NCI-H2081 treated with DMSO at 0.1 percent for 48 hours (cell line): ENCODE measurements around the gene RFT1.

Experiments used
- DNase-seq: peaks from one replicate; lab custom pipeline; 2025; lab: John Stamatoyannopoulos, UW

Gene RFT1

DNA sequence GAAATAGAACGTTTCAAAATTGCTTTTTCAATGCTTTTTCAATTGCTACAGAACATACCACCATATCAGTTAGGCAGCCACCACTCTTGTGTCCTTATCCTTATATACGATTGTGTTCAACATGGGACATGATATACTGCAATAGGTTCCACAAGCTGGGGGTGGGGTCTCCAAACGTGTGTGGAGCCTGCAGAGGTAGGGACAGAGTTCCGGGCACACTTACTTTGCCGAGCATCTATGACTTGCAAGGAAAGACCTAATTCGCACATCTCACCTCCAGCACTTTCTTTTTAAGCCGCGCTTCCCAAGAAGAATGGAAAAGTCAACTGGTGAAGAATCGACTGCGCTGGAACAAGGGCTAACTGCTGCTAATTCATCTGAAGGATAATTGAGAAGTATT is 44.8 kb downstream of the RFT1 start:
- no peak for DNase-seq

DNA sequence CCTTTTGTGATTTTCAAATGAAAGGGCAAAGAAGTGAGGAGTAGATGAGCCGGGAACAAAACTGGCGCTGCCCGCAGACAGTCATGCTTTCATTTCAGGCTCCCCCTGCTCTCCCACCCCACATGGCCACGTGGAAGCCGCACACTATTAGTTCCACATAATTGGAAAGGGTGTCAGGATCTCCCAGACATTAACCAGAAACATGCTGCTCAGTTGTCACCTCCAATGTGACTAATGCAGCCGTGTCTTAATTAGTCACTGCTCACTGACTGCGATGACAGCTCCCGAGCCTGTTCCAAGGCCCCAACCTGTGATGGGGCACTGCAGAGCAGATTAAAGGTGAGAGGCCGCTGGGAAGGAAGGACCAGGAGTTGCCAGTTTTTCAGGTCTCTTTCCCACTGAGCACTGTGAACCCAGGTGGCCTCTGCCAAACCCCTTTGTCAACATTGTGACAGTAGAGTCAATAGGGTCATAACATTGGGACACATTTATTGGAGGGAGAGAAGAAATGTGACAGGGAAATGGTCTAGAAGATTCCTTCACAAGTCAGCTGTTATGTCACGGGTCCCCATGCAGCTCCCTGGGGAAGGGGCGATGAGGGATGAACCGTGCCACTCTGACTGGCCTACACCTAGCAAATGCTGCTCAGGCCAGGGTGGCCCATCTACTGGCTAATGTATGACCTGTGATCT is 45.8 kb downstream of the RFT1 start:
- no peak for DNase-seq

DNA sequence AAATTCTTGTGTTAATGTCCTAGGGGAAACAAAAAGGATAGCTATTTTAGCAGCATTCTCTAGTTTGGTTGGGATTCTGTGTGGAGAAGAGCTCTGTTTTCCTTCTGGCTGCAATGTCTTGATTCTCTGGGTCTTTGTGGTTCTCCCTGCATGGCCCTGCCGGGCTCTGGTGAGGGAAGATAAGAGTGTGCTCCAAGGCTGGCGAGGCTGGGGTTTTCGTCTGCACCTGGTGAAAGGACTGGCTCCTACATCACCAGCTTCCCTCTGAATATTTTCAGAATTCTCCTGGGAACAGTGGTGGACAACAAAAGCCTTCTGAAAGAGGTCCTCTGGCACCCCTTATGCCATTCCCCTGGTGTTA is 46.3 kb downstream of the RFT1 start:
- no peak for DNase-seq

DNA sequence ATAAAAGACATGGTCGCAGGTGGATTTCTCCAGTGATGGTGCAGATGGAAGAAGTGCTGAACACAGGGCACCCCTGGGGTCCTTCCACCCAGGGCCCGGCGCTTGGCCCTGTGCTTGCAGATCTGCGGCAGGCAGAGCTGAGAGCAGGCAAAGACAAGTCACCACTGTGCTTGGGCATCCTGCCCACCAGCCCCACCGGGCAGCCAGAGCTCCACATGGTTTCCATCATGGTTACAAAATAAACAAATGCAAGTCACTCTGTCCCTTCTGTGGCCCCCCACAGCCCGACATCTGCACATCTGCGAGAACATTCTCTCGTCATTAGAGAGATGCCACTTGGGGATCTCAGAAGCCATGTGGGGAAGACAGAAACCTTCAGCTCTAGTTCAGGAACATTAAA is 46.7 kb downstream of the RFT1 start:
- no peak for DNase-seq

DNA sequence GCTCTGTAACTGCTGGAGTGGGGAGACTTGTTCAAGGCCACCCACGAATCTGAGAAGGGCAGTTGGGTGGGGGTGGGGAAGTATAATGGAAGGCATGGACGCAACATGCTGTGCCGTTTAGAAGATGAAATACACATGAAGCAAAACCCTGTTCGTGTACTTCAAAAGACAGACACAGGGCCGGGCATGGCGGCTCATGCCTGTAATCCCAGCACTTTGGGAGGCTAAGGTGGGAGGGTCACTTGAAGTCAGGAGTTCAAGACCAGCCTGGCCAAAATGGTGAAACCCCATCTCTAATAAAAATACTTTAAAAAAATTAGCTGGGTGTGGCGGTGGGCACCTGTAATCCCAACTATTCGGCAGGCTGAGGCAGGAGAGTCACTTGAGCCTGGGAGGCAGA is 47.5 kb downstream of the RFT1 start:
- DNase-seq = no peak

DNA sequence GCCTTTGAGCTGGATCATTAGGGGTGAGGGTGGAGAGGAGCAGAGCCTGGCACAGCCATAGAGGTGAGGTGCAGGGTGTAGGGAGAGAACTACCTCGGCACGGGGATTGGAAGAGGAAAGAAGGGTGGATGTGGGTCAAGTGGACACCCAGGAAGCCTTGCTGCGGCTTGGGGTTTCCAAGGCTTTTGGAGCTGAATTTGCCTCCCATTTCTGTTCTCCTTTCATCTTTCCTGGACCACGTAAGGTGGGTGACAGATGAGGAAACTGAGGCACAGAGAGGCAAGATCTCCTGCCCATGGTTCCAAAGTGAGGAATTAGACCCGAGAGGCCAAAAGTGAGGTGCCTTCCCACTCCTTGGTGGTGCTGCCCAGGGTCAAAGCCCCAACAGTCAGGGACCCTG is 48.9 kb downstream of the RFT1 start:
- DNase-seq = no peak

DNA sequence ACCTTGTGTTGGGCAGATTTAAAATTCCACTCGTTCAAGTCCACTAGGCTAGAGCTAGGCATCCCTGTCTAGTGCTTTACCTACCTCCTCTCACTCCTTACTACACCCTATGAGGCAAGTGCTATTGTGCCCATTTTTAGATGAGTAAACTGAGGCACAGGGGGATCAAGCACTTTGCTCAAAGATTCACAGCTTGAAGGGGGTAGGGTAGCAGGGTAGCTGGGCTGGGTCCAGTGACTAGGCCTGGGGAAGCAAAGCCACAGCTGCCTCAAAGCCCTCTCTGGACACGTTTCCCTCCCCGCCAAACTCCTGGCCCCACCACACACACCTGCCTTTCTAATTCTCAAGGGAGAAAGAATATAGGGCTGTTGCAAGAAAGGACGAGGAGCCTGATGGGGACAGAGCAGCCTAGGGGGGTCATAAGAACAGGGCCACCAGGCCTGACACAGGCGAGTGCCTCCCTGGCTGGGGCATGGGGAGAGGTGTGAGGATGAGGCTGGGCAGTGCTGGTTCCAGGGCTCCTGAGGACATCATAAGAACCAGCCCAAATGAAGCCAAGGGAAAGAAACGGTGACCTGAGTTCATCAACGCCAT is 49.5 kb downstream of the RFT1 start:
- no peak for DNase-seq

DNA sequence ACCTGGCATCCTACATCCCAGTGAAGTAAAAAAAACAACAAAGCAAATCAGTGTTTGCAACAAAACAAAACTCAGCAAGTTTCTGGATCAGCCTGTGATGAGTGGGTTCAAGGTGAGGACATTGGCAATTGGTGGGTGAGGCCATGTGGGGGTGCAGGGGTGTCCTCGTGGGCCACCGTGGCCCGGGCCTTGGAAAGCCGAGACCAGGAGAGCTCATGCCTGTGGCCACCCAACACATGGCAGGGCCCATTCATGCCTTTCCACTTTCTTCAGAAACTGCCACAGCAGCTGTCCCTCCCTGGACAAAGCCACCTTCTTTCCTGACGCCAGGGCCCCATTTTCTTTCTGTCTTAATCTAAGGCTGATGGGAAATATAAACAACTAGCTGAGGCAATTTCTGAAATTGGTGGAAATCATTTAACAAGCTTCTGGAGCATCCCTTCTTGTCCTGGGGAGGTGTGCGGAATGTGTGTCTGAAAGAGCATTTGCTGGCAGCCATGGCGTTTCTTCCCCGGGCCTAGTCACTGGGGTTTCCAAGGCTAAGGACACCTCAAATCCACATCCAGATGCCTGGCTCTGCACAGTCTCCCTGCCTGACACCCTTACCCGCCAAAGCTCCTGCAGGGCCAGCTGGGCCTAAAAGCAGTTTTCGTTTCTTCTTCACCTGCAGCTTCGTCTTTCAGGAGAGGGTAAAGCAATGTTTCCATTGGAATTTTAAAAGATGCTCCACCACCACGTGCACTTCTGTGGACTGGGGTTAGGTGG is 50.3 kb downstream of the RFT1 start:
- DNase-seq = no peak

DNA sequence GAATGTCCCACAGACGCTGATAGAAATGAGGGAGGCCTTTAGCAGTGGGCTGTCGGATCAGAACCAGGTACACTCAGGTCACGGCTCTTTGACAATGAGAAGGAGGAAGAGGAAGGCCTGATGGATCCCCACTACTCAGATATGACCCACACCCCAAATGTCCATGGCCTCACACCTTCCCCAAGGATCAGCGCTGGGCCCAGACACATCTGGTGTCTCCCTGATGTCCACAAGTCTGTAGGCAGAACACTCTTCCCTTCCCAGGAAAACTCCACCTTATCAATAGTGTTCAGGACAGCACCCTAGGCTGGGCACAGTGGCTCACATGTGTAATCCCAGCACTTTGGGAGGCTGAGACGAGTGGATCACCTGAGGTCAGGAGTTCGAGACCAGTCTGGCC is 51.1 kb downstream of the RFT1 start:
- DNase-seq = no peak

DNA sequence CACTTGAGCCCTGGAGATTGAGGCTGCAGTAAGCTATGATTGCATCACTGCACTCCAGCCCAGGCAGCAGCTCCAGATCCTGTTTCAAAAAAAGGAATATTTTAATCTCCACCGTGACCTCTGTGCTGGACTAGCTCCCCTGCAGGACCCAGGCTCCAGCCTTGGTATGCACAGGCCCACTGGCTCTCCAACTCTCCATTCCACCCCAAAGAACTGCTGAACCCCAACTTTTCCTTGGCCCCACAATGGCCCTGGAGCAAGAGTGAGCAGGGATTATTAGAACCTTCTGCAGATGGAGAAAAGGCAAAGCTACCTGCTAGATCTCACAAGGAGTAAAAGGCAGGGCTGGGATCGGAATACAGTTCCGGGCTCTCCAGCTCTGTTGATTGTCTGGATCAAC is 51.6 kb downstream of the RFT1 start:
- DNase-seq = no peak

DNA sequence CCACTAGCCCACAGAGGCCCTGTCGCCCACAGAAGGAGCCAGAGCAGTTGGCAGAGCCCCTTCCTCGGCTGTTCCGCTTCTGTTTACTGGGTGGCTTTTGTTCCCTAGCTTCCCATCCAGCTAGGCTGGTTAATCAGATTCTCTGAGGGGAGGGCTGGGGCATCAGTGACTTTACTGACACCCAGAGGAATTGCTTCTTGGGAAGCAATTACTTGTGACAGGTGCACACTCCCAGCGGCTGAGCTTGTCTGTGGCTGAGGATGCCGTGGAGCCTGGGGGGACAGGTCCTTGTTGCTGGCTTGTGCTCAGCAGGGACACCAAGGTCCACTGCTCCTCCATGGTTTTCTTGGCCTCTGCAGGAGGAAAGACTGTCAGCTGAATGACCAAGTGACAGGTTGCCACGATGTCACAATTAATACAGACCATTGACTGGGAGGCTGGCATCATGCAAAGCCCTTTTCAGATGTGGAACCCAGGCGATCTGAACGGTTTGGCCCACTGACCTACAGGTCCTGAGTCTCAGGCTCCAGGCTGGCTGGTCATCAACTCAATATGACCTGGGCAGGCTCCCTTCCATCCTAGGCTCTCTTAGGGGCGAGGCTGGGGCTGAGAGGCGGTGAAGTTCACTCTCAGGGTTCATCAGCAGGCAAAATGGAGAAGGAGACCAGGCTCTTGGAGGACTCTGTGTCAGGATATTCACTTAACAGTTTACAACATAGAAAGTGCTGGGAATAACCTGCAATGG is 52.6 kb downstream of the RFT1 start:
- no peak for DNase-seq

DNA sequence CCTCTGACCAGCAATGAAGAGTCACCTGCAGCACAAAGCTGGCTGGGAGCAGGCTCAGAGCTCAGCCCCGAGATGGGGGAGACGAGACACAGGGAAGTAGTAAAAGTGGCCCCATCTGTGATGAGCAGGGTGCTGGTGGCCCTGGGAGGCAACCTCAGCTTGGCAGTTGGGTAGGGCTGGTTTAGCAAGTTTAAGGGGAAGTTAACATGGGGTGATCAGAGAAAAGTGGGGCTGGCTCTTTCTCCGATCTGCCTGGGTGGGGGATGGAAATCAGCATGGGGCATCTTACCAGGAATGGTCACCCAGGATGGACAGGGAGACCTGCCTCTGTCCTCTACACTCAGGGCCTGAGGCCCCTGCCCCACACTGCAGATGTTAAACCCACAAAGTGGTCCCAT is 54.5 kb downstream of the RFT1 start:
- no peak for DNase-seq

DNA sequence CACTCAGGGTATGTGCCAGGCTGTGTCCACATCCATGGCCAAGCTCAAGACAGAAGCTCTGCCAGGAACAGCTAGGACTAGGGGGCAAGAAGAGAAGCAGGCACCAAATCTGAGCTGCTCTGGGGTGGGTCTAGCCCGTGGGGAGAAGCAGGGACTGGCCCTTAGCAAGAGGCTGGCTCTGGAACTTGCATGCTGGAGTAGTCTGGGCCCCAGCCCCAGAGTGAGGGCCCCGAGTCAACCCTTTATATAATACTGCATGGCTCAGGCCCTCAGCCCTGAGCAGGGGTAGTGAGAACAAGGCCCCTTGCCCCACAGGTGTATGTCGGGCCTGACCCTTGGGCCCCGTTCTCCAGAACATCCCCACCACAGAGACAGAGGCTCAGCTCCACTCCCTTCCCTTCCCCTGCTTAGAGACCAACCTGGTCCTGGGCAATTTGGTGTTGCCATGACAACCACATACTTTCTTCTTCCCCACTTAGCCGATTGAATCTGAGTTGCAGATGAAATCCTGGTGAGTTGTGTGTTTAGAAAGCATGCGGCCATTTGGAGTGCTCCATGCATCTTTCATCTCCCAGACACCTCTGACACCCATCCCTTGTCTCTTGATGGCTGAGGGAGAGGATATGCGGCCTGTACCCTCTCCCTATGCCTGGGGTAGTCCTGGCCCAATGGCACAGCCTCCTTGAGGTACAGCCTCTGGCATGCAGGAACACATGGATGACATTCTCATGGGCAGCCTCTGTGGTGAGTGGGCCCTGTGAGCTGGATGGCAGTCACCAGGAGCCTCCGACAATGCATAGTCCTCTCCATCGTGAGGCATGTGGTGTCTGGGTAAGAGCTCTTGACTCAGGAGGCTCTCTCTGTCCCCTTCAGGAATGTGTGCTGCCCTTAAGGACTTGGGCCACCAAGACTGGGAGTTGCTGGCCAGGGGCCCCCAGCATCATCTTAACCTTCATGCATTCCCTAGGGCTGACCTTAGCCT is 55.2 kb downstream of the RFT1 start:
- DNase-seq = no peak

DNA sequence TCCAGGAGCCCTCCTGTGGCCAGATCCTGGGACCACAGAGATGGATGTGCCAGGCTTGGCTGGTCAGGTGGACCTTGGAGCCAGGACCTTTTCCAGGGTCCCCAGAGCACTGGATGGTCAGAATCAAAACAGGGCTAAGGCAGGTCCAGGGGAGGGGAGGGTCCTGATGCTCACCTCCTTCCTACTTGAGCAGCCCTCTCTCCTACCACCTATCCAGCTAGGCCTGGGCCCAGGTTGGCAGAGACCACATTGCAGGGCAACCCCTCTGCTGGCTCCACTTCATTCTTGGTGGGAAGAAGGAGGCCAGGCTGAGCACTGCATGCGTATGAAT is 55.9 kb downstream of the RFT1 start:
- no peak for DNase-seq

DNA sequence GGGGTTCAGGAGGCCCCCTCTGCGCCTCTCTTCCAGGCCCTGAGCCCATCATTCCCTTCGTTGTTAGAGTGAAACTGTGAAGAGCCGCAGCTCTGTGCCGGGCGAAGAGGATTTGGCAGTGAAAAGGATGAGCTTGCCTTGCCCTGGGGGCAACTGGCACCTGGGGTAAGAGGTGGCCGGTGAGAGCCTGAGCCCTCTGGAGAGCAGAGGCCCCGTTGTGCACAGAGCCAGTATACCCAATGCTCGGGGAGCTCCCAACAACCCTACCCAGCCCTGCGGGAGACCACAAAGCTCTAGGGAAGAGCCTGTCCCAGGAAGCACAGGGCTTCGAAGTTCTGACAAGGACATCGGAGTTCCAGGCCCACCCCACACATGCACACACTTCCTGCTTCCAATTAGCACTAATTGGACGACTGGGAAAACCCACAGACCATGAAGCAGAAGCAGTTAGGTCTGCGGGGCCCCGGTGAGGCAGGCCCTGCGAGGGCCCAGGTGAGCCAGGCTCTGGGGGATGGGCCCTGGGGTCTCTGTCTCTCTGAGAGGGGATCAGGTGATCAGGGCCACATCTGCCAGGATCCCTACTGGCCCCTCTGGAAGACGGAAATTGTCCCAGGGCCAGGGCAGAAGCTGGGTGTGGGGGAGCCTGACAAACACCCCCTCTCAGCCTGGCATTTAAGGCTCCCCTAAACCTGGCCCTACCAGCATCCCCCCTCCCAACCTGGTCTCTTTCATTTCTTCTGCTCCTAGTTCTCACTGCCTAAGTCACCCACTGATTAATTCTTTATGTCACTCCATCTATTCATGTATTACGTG is 56.5 kb downstream of the RFT1 start:
- no peak for DNase-seq

DNA sequence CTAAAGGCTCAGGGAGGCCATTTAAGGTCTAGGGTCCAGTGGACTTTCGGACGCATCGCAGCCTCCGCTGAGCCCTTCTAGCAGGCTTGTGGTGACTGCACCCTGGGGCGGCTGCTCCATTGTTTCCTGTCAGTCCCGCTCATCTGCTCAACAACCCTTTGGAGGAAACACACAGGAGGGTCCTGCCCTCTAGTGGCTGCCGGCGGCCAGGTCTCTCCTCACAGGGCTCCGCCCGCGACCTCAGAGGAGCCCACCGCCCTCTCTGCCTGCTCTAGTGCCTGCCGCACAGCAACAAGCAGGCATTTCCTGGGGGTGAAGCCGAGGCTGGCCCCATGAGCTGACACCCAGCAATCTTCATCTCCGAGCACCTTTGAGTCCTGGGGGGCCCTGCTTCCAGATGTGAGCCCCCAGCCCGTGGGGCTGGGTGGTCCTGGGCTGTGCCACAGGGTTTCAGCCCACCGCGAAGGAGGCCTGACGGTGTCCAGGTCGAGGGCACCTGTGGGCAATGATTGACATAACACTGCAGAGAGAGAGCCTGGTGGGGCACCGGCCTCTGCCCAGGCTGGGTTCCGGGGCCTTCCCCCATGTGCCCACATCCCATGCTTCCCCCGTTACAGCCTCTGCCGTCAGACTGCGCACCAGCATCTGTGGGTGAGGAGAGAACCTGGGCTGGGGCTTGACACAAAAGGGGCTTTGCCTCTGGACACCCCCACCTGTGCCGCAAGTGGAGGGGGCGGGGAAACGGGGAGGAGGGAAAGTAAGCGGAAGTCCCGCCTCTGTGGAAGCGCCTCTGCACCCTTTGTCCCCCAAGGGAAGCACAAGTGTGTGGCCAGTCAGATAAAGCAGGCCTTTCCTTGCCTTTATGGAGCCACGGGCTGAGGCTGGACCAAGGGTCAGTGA is 57.3 kb downstream of the RFT1 start:
- no peak for DNase-seq

DNA sequence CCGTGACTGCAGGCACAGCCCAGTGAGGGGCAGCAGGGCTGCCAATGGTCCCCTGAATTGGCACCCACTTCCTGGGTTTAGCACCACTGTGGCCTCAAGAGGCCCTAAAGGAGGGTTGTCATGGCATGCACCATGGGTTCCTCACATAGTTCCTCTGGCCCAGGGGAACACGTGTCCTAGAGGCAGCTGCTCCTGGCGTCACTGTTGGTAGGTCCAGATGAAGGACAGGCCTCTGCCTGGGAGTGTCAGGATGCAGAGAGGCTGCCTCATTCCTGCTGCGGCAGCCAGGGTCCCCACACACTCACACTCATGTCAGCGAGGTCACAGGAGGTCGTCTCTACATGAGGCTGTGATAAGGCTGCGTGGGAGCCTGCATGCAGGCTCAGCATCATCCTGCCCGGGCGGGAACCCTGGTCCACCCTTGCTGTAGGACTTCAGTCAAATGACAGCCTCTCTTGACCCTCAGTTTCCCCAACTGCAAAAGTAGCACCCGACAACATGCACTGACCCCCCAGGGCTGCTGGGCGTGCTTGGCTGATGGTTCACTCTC is 58.3 kb downstream of the RFT1 start:
- DNase-seq = no peak

DNA sequence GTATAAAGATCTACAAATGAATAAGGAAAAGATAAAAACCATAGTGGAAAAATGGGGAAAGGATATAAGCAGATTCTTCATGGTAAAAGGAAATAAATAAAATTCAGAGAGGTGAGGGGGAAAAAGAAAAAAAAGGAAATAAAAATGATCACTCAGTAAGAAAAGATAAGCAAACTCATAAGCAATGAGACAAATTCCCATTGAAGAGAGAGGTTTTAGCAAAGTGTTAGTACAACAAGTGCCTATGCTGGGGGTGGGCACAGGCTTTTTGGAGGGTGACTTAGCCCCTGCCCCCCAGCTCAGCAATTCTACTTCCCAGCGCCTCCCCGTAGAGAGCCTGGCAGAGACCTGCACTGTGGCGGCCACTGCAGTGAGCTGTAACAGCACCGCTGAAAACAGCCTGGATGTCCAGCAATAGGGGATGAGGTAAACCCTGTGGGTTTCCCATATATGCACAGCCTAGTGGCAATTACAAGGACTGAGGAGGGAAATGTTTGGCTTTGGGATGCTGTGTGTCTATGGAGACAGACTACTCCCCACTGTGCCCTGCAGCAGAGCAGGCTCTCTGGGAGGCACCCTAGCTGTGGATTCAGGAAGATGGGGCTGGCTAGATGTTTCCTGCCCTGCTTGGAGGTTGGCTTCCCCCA is 60.7 kb downstream of the RFT1 start:
- no peak for DNase-seq

DNA sequence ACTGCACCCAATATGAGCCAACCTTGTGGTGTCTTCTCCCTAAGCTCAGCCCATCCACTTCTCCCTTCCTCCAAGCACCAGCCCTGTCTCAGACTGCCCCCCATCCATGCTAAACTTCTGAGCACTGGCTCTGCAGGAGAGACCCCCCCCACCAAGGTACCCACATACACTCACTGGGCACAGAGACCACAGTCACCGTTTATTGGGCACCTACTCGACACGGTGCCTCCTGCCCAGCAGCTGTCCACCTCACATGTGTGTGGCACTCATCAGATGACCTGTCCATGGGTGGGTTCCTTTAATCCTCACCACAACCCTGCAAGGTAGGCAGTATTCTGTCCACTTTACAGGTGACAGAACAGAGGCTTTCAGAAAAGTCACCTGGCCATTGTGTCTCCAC is 62.1 kb downstream of the RFT1 start:
- no peak for DNase-seq
